ENCODE results near the gene ID4.

Gene ID4

GRCh38 chr6:19836799-19837510 is at the start of gene ID4:
TSS of gene ID4 (plus strand) at chr6:19837370. CDS start at chr6:19837755, 385 bp downstream.
- DNase-seq (ENCODE audit: low read depth in 2 of 2), result no peak

- DNase-seq (ENCODE audit: low read depth in 2 of 2), result no peak
Observed at GRCh38 chr6:19788686-19789085, 48.5 kb upstream of the ID4 start.

GRCh38 chr6:19789100-19789803 is 47.9 kb upstream of the ID4 start:
- no peak for DNase-seq (ENCODE audit: low read depth in 2 of 2)

- DNase-seq (ENCODE audit: low read depth in 2 of 2), result no peak
Observed at GRCh38 chr6:19791267-19791666, 45.9 kb upstream of the ID4 start.

- DNase-seq (ENCODE audit: low read depth in 2 of 2), result no peak
Observed at GRCh38 chr6:19795211-19795610, 42.0 kb upstream of the ID4 start.

- DNase-seq (ENCODE audit: low read depth in 2 of 2), result no peak
Observed at GRCh38 chr6:19796452-19796851, 40.7 kb upstream of the ID4 start.

GRCh38 chr6:19798362-19798761 is 38.8 kb upstream of the ID4 start:
- no peak for DNase-seq (ENCODE audit: low read depth in 2 of 2)

GRCh38 chr6:19802656-19803055 is 34.5 kb upstream of the ID4 start:
- no peak for DNase-seq (ENCODE audit: low read depth in 2 of 2)

GRCh38 chr6:19803331-19804204 is 33.6 kb upstream of the ID4 start:
- no peak for DNase-seq (ENCODE audit: low read depth in 2 of 2)

GRCh38 chr6:19804205-19805128 is 32.7 kb upstream of the ID4 start:
- no peak for DNase-seq (ENCODE audit: low read depth in 2 of 2)

GRCh38 chr6:19805129-19805481 is 32.1 kb upstream of the ID4 start:
- DNase-seq (ENCODE audit: low read depth in 2 of 2), result no peak

GRCh38 chr6:19806971-19807396 is 30.2 kb upstream of the ID4 start:
- no peak for DNase-seq (ENCODE audit: low read depth in 2 of 2)

- DNase-seq (ENCODE audit: low read depth in 2 of 2), result no peak
Observed at GRCh38 chr6:19811397-19812079, 25.6 kb upstream of the ID4 start.

- no peak for DNase-seq (ENCODE audit: low read depth in 2 of 2)
Observed at GRCh38 chr6:19812512-19813119, 24.6 kb upstream of the ID4 start.

- DNase-seq (ENCODE audit: low read depth in 2 of 2), result no peak
Observed at GRCh38 chr6:19818805-19819204, 18.4 kb upstream of the ID4 start.

- no peak for DNase-seq (ENCODE audit: low read depth in 2 of 2)
Observed at GRCh38 chr6:19824058-19824807, 12.9 kb upstream of the ID4 start.

GRCh38 chr6:19827247-19827646 is 9.9 kb upstream of the ID4 start:
- DNase-seq (ENCODE audit: low read depth in 2 of 2), result no peak

GRCh38 chr6:19827903-19828302 is 9.3 kb upstream of the ID4 start:
- no peak for DNase-seq (ENCODE audit: low read depth in 2 of 2)

GRCh38 chr6:19830171-19830570 is 7.0 kb upstream of the ID4 start:
- no peak for DNase-seq (ENCODE audit: low read depth in 2 of 2)

GRCh38 chr6:19831358-19831757 is 5.8 kb upstream of the ID4 start:
- DNase-seq (ENCODE audit: low read depth in 2 of 2), result no peak

Data from stimulated activated CD8-positive, alpha-beta memory T cell treated with anti-CD3 and anti-CD28 coated beads, Interleukin-7, amount 100 ng/mL, for 1 hour (primary cell).